GM21360 (cell line): Measurements from ENCODE around the gene OR4F3.
"Not testable (repeated sequence)": the region's sequence is repeated elsewhere in the genome, so short reads cannot be mapped to it uniquely, and the experiment has no call there.

Experiments used
- ATAC-seq: cut with Tn5 transposase; IDR thresholded peaks from one replicate; pipeline ENCODE4 v1.9.1; 2021; ENCODE audit warnings: mild to moderate bottlenecking, moderate library complexity; ENCODE audit not compliant: unreplicated experiment

OR4F3 gene

GRCh38 chr5:181366968-181367367, at the start of gene OR4F3:
TSS of gene OR4F3 (plus strand) at chr5:181367268.
- not testable (repeated sequence) for ATAC-seq
